Myocyte (in vitro differentiated cells): ENCODE data around the gene BRAF. TPM values are rescaled to one million over a fixed set of nuclear protein-coding genes. Genes with fewer than 3 reads are reported as not detected.
"Not testable (repeated sequence)": the region's sequence is repeated elsewhere in the genome, so short reads cannot be mapped to it uniquely, and the experiment has no call there.

Experiments
- DNase-seq: peaks from one replicate; pipeline ENCODE4 v3.0.0-alpha.2; 2012; ENCODE audit warnings: low read depth
- total RNA-seq: library from RNA; depleted of rRNA; stranded (reverse); fragments of >200 nt; gene quantifications from 2 replicates; pipeline ENCODE4 v1.2.3, GENCODE V29; 2014

Gene BRAF
- total RNA-seq, 1 donor from 2014 or later = 18.1 TPM

GRCh38 chr7:140920745-140921144 is 4.0 kb downstream of the BRAF start:
- no peak for DNase-seq

GRCh38 chr7:140918236-140918635 is 6.5 kb downstream of the BRAF start:
- no peak for DNase-seq

- no peak for DNase-seq
Observed at GRCh38 chr7:140917258-140917657, 7.5 kb downstream of the BRAF start.

GRCh38 chr7:140915935-140916555 is 8.7 kb downstream of the BRAF start:
- DNase-seq = no peak

GRCh38 chr7:140914083-140914482 is 10.6 kb downstream of the BRAF start:
- no peak for DNase-seq

- DNase-seq = peak; percentile 7
Observed at GRCh38 chr7:140913596-140913928, 11.2 kb downstream of the BRAF start.

GRCh38 chr7:140911746-140912145 is 13.0 kb downstream of the BRAF start:
- DNase-seq = no peak

GRCh38 chr7:140909476-140910161 is 15.1 kb downstream of the BRAF start:
- no peak for DNase-seq

GRCh38 chr7:140908361-140908760 is 16.4 kb downstream of the BRAF start:
- no peak for DNase-seq

GRCh38 chr7:140903741-140904480 is 20.8 kb downstream of the BRAF start:
- peak; percentile 41 for DNase-seq

GRCh38 chr7:140902303-140902953 is 22.3 kb downstream of the BRAF start:
- DNase-seq = no peak

- no peak for DNase-seq
Observed at GRCh38 chr7:140901941-140902302, 22.8 kb downstream of the BRAF start.

GRCh38 chr7:140899883-140900282 is 24.8 kb downstream of the BRAF start:
- peak; percentile 5 for DNase-seq

- DNase-seq = no peak
Observed at GRCh38 chr7:140898786-140899536, 25.8 kb downstream of the BRAF start.

GRCh38 chr7:140896996-140897395 is 27.7 kb downstream of the BRAF start:
- no peak for DNase-seq

GRCh38 chr7:140889645-140890044 is 35.1 kb downstream of the BRAF start:
- no peak for DNase-seq

- no peak for DNase-seq
Observed at GRCh38 chr7:140889150-140889549, 35.6 kb downstream of the BRAF start.

GRCh38 chr7:140888087-140888486 is 36.6 kb downstream of the BRAF start:
- no peak for DNase-seq

- no peak for DNase-seq
Observed at GRCh38 chr7:140885735-140886334, 38.9 kb downstream of the BRAF start.

GRCh38 chr7:140883378-140883777 is 41.4 kb downstream of the BRAF start:
- no peak for DNase-seq

GRCh38 chr7:140882834-140883233 is 41.9 kb downstream of the BRAF start:
- not testable (repeated sequence) for DNase-seq
